NCI-H446 (cell line): ENCODE measurements around the gene MYO10.
"Not testable (repeated sequence)": the region's sequence is repeated elsewhere in the genome, so short reads cannot be mapped to it uniquely, and the experiment has no call there.

Experiments used
- DNase-seq, 2 experiments: peaks; one replicate each; lab custom pipeline; 2025; lab: John Stamatoyannopoulos, UW

Gene MYO10

DNA sequence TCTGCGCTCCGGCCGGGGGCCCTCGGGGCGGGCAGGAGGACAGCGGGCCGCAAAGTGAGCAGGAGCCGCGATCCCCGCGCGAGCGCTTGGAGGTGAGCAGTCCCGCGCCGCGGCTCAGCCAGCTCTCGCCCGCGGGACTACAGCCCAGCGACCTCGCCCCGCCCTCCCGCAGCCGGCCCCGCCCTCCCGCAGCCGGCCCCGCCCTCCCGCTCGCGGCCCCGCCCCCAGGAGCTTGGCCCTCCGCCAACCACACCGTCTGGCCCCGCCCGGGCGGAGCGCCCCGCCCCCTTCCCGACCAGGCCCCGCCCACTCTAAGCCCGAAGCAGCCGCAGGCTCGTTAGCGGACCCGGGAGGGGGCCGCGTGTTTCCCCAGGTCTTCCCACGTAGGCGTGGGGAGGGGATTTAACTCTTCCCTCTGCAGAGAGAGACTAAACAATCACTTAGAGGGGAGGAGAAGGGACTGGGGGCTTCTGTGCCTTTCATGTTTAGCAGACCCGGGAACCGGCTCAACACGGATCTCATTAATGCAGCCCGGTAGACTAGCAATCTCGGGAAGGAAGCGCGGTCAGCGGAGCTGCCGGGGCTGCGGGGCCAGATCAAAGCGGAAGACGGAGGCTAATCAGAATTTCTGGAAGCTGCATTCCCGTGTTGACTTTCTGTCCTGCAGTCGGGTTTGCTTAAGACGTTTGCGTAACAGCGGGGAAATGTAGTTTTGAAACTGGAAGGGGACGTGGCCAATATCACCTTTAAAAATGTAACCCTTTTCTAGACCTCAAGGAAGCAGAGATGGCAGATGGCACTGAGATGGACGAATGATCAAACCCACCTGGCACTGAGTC, at the start of gene MYO10:
Gene MYO10, minus strand, starts transcription at position 139 of the 839 bp plus-strand sequence. CDS start 480 bp downstream, outside the sequence.
- DNase-seq: peak; percentile 66 to 95

DNA sequence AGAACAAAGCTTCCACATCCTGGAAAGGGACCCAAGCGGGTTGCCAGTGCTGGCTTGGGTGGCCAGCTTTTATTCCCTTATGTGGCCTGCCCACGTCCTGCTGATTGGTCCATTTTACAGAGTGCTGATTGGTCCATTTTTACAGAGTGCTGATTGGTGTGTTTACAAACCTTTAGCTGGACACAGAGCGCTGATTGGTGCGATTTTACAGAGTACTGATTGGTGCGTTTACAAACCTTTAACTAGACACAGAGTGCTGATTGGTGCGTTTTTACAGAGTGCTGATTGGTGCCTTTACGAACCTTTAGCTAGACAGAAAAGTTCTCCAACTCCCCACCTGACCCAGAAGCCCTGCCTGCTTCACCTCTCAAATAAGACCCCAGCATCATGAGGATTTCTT, 49.2 kb upstream of the MYO10 start:
- DNase-seq: not testable (repeated sequence)

DNA sequence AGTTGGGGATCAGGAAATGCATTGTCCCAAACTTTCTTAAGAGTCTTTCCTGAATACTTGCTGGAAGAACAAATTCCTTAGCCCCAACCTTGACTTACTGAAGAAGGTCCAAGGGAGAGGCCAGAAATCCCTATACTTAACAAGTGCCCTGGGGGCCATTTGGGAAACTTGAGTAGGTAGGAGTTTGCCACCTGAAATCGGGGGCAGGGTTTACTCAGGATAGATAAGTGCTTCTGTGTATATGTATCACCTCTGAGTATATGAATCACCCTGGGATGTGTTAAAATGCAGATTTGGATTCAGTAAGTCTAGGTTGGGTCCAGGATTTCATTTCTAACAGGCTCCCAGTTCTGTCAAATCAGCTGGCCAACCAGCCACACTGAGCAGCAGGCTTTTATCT, 47.9 kb upstream of the MYO10 start:
- no peak for DNase-seq

DNA sequence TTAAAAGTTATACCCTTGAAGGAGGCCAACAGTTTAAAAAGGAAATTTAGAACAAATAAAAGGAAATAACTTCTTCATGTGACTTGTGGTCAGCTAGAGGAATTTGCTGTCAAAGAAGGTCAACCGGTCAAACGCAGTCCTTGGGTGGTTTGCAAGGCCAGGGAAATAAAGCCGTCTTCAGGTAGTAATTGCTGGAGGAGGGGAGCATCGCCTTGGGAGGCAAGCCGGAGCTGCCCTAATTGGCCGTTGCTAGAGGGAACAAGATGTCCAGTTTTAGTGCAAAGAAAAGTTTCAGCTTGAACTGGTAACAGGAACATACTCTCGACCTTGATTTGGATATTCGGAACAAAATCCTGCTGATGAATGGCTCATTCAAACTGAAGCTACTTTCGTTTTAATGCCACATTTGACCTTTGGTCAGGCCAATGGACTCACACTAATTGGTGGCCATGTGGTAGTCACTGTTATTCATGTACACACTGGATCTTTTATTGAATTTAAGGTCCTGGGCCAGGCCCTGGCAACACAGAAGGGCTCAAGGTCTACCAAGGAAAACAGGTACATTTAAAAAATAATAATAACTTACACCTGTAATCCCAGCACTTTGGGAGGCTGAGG, 47.0 kb upstream of the MYO10 start:
- DNase-seq: no peak

DNA sequence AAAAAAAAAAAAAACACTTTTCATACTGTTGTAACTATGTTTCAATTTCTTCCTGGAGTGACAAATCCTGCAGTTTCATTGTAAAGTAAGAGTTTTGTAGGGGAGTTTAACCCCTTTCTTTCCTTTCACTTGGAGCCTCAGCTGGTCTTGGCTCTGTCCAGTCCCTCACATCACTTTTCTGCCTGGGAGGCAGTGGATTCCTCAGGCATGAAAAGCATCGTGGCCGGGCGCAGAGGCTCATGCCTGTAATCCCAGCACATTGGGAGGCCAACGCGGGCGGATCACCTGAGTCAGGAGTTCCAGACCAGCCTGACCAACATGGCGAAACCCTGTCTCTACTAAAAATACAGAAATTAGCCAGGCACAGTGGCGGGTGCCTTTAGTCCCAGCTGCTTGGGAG, 45.6 kb upstream of the MYO10 start:
- DNase-seq: no peak

DNA sequence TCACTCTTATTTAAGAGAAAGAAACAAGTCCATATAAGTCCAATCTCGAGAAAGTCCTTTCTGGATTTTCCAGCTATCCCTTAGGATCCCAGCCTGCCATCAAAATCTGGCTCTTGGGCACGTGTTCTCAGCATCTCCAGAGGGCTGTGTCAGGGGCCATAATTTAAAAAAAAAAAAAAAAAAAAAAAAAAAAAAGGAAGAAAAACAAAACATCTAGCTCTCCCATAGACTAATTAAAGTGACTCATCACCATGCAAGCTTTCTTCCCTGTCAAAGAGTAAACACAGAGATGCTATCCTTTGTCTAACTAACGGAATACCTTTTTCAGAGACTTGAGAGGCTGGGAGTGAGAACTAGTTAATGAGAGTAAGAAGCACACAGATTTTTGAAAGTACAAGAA, 44.9 kb upstream of the MYO10 start:
- DNase-seq: no peak

DNA sequence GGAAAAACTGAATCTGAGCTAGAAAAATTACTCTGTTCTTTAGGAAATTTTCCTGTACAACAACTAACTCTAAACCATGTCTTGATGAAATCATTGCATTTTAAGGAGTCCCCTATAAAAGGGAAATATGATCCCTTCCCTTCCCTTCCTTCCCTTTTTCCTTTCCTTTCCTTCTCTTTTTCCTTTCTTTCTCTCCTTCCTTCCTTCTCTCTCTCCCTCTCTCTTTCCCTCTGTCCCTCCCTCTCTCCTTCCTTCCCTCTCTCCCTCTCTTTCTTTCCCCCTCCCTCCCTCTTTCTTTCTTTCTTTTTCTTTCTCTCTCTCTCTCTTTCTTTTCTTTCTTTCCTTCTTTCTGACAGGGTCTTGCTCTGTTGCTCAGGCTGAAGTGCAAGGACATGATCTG, 42.2 kb upstream of the MYO10 start:
- DNase-seq: no peak

DNA sequence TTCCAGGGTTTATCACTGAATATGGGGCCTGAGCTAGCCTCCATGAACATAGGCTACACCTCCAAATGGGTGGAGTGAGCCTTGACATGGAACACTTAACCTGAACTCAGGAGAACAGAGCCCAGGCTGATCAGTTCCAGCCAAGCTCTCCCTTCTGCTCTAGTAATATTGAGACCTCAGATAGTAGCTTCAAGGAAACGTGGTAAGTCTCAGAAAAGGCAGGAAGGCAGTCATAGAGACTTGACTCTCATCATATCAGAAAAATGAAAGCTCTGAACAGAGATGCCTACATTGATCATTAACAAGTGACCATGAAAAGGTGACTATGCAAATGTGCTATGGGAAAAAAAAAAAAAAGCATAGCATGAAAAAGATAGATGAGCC, 40.5 kb upstream of the MYO10 start:
- no peak for DNase-seq

DNA sequence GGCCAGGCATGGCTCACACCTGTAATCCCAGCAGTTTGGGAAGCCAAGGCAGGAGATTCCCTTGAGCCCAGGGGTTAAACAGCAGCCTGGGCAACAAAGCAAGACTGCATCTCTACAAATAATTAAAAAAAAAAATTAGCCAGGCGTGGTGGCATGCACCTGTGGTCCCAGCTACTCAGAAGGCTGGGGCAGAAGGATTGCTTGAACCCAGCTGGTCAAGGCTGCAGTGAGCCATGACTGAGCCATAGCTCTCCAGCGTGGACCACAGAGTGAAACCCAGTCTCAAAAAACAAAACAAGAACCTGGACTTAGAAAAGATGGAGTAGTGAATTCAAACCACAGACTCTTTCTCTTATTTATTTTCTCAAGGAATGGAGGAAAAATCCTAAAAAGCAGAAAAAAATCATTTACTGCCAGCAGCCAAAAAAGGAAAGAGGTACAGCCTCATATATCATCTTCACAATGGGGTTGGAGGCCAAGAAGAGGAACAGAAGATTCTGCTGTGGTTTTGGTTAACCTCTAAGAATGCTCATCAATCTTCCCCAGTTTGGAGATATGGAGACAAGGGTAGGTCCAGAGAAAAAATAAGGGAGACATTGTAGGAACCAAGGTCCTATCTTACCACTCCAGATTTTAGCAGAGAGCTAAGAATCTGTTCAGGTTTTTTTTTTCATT, 40.0 kb upstream of the MYO10 start:
- DNase-seq: no peak

DNA sequence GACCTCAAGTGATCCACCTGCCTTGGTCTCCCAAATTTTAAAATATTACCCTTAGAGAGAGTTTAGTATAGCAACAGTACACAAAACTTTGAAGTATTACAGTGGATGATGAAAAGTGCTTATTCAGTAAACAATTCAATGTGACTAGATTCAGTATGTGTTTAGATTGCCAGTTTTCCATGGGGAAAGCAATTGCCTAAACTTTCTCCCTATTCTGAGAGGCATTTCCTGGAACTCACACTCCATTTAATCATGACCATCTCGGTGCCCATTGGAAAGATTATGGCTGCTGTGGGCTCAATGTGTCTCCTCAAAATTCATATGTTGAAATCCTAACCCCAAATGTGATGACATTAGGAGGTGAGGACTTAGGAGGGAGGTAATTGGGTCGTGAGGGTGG, 38.9 kb upstream of the MYO10 start:
- no peak for DNase-seq

DNA sequence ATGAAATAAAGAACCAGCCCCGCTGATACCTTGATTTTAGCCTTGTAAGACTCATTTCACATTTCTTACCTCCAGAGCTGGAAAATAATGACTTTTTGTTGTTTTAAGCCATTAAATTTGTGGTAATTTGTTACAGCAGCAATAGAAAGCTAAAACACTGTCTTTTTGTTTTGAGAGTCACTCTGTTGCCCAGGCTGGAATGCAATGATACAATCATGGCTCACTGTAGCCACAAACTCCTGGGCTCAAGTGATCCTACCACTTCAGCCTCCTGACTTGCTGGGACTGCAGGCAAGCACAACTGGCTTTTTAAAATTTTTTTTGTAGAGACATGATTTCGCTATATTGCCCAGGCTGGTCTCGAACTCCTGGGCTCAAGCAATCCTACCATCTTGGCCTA, 34.7 kb upstream of the MYO10 start:
- no peak for DNase-seq

DNA sequence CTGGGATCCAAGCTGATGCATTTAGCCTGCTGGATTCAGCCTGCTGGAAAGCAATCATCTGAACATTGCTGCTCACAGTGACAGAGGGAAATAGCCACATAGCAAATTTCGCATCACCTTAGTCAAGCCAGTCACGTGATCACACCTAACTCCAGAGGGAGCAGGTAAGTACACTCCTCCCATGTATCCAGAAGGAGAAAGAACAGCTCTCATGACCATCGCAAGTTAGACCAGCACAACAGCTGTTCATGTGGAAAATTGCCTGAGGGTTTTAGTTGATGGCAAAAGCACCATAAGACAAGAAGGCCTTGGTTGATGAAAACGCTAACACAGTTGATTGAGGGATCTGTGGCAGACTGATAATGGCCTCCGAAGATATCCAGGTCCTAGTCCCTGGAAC, 34.2 kb upstream of the MYO10 start:
- no peak for DNase-seq

DNA sequence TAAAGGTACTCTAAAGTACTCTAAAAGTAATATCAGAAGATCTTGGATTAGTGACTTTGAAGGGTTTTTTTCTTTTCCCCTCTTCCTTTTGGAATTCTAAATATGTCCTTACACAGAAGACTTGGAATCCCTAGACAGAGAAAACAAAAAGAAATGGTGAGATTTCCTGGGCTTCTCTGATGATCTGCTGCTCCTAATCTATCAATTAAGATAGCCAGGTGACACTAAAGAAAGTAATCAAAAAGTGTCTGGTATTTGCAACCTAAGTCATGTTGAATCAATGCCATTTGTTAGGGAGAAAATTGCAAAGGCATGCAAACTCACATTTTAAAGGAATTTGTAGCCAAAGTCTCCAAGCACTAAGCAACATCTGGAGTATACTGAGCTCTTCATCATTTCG, 29.5 kb upstream of the MYO10 start:
- no peak for DNase-seq

DNA sequence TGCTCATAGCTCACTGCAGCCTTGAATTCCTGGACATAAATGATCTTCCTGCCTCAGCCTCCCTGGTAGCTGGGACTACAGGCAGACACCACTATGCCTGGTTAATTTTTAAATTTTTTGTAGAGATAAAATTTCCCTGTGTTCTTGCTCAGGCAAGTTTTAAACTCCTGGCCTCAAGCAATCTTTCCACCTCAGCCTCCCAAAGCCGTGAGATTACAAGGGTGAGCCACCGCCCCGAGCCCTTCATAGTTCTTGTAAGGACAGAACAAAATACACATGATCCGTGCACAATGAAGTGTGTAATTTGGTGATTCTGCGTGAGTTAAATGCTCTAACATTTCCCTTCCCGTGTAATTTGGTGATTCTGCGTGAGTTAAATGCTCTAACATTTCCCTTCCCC, 27.7 kb upstream of the MYO10 start:
- no peak for DNase-seq

DNA sequence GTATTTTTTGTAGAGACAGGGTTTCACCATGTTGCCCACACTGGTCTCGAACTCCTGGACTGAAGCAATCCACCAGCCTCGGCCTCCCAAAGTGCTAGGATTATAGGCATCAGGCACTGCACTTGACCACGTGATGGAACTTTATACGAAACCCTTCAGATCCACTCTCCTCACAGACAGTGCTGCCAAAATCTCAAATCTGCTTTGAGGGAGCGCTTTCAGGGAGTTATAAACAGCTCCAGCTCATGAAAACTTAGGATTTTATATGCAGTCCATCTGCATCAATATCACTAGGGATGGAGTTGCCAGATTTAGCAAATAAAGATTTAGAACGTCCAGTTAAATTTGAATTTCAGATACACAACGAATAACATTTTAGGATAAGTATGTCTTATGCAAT, 25.0 kb upstream of the MYO10 start:
- DNase-seq: no peak

DNA sequence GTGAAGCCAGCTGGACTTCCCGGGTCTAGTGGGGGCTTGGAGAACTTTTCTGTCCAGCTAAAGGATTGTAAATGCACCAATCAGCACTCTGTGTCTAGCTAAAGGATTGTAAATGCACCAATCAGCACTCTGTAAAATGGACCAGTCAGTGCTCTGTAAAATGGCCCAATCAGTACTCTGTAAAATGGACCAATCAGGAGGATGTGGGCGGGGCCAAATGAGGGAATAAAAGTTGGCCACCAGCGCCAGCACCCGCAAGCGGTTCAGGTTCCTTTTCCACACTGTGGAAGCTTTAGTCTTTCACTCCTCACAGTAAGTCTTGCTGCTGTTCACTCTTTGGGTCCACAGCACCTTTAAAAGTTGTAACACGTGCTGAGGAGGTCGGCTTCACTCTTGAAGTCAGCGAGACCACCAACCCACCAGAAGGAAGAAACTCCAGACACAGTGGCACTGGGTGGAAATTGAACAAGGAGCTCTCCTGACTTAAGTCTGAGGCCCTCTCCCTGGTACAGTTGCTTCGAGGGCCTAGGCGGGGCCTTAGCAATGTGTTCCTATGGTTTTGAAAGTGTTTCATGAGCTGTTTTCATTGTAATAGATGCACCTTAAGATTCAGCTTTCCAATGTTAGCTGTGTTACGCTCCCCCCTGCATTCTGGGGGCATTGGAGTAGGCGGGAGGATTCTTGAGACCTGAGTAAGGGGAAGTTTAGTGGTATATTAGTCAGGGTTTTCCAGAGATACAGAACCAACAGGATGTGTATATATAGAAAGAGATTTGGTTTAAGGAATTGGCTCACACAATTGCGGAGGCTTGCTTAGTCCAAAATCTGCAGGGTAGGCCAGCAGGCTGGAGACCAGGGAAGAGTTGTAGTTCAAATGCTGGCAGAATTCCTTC, 21.5 kb upstream of the MYO10 start:
- no peak for DNase-seq

DNA sequence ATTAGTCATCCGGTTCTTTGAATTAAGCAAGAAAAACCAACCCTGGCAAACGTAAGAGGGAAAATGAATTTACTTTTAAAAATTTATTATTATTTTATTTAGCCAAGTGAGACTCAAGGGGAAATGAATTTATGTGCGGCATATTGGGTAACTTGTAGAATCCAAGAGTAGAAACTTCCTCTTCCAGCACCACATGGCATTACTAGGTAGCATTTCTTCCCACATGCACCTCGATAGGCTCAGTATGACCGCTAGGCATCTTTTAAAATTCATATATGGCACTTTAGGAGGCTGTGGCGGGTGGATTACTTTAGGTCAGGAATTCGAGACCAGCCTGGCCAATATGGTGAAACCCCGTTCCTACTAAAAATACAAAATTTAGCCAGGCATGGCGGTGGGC, 17.6 kb upstream of the MYO10 start:
- DNase-seq: no peak

DNA sequence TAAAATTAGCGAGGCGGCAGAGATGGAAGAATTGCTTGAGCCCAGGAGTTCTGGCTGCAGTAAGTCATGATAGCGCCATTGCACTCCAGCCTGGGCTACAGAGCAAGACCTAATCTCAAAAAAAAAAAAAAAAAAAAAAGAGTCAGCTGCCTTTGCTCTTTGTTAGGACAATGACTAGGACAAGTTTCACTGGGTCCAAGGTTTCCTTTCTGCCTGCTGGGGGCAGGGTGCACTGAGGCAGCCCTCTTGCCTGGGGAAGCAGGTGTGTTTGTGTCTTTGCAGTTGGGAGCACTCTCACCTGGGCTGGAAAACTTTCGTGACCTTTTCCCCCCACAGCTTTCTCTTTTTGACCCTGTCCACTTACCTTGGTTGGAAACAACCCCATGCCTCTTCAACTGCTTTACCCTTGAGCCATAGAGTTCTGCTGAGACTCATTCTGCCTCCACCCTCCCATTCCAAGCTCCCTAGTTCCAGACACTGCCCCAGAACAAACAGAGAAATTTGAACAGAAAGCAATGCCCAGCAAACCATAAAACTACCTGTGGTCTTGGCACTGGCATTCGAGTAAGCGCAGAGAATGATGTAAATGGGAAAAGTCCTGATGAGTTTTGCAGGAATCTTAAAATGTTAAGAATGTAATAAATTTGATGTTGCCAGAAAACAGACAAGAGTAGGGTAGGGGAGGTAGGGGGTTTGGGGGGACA, 17.0 kb upstream of the MYO10 start:
- DNase-seq: no peak

DNA sequence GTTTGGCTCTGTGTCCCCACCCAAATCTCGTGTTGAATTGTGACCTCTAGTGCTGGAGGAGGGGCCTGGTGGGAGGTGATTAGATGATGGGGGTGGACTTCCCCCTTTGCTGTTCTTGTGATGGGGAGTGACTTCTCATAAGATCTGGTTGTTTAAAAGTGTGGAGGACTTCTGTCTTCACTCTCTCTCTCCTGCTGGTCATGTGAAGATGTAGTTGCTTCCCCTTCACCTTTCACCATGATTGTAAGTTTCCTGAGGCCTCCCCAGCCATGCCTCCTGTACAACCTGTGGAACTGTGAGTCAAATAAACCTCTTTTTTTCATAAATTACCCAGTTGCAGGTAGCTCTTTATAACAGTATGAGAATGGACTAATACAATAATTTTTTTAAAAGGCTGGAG, 10.6 kb upstream of the MYO10 start:
- no peak for DNase-seq

DNA sequence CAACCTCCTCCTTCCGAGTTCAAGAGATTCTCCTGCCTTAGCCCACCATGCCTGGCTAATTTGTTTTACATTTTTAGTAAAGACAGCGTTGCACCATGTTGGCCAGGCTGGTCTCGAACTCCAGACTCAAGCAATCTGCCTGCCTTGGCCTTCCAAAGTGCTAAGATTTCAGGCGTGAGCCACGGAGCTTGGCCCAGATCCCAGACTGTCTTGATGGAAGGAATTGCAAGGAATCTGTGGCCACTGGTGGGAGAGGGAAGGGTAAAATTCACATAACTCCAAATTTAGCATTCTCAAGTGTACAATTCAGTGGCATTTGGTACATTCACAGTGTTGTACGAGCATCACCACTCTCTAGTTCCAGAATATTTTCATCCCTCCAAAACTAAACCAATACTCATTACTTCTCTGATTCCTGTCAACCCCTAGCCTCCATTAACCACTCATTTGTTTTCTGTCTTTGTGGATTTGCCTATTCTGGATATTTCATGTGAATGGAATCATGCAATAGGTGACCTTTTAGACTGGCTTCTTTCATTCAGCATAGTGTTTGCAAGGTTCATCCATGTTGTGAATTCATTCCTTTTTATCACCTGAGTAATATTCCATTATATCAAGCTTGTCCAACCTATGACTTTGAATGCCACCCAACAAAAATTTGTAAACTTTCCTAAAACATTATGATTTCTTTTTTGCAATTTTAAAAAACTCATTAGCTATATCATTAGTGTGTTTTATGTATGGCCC, 8.9 kb upstream of the MYO10 start:
- DNase-seq: no peak
